Left lung (tissue), 10 donors: ENCODE results near the gene SQSTM1. TPM values are rescaled to one million over a fixed set of nuclear protein-coding genes. Genes with fewer than 3 reads are reported as not detected.

Experiments
- ATAC-seq: fragments of 200-7000 bp; cut with Tn5 transposase; one replicate; pipeline ENCODE4 v1.9.1; 2020; ENCODE audit warnings: moderate library complexity
- DNase-seq, 4 donors: peaks; one replicate each; pipeline ENCODE4 v3.0.0-alpha.2; 2013 to 2020
- H3K27ac ChIP-seq, 2 donors: fragments of 200-600 bp; sonication (generic) in 1 of 2; one replicate each; pipeline versions ENCODE4 v1.5.0 to v1.8.0; 2020 to 2021
- H3K27me3 ChIP-seq, 2 donors: fragments of 200-600 bp; sonication (generic) in 1 of 2; one replicate each; pipeline versions ENCODE4 v1.5.0 to v1.8.0; 2020 to 2021
- H3K36me3 ChIP-seq, 2 donors: fragments of 200-600 bp; sonication (generic) in 1 of 2; one replicate each; pipeline versions ENCODE4 v1.5.0 to v1.8.0; 2020 to 2021
- H3K4me1 ChIP-seq, 2 donors: fragments of 200-600 bp; one replicate each; pipeline ENCODE4 v1.8.0; 2021
- H3K4me3 ChIP-seq, 2 donors: fragments of 200-600 bp; sonication (generic) in 1 of 2; one replicate each; pipeline versions ENCODE4 v1.5.0 to v1.8.0; 2020 to 2021; ENCODE audit warnings: mild to moderate bottlenecking in 1 of 2
- H3K9me3 ChIP-seq, 2 donors: fragments of 200-600 bp; sonication (generic) in 1 of 2; one replicate each; pipeline versions ENCODE4 v1.5.0 to v1.8.0; 2020 to 2021
- CTCF ChIP-seq, 2 donors: fragments of 200-600 bp; sonication (generic) in 1 of 2; IDR thresholded peaks; one replicate each; pipeline versions ENCODE4 v1.5.0 to v1.8.0; 2021; ENCODE audit warnings: antibody characterized with exemption in 2 of 2
- intact Hi-C, 2 donors: fragments of 100-400 bp; cut with DNase I; formaldehyde crosslinking; loops; one replicate each; pipeline versions ENCODE4 v1.11.2 to v1.14.2; 2022
- polyA plus RNA-seq, 6 donors: library from polyadenylated mRNA; unstranded; fragments of 120-200 nt; gene quantifications; one replicate each; pipeline ENCODE4 v1.2.1, GENCODE V29; 2013; ENCODE audit not compliant: insufficient read length in 6 of 6
- total RNA-seq, 2 donors: library from RNA; stranded (reverse); fragmentation: NEBNext Ultra II Directional; extraction: Animal tissue kit (Norgen Biotek cat#: 25700); gene quantifications; one replicate each; pipeline ENCODE4 v1.2.1, GENCODE V29; 2021
- donor health status: DM: no; HTN: yes; CAD: no.
- donor health status: DM: no; HTN: no; CAD: no.

SQSTM1 gene
- total and polyA plus RNA-seq, 8 donors = 78.2 to 637 (median 95.6) TPM

DNA sequence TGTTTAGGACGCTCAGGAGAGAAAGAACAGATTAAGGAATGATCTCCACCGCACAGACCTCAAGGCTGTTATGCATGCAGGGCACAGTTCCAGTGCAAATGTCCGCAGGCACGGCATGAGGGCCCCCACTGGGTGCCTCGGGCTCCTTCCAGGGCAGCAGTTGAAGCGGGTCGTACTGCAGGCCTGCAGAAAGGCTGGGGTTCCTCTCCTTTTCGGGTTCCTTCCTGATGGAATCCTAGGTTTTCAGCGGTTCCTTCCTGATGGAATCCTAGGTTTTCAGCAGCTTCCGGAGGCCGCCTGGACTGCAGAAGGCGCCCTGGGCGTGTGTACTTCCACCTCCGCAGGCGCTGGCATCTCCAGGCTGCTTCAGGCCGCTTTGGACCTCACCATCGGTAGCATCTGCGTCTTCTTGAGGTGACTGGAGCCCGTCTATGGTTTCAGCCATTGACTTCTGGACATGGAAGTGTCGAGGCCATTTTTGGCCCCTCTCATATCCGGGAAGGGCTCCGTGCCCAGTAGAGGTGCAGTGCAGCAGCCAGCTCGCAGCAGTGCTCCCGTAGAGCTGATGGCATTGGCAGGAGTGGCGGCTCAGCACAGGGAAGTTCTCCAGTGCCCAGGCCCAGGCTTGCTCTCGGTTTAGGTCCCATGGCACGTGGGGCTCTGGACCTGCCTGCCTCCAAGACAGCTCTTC, 8.4 kb upstream of the SQSTM1 start:
- Histone ChIP-seq H3K9me3 (no peaks in the 10 kb centered on the region), H3K4me1 (peaks cover 0 to 25% of the 10 kb centered on the region in 2 donors), H3K36me3 (peaks cover 0 to 29% of the 10 kb centered on the region in 2 donors), H3K4me3 (no peak overlapping the region), H3K27me3 (no peaks in the 10 kb centered on the region), H3K27ac (no peak overlapping the region)
- ATAC-seq (no peak), DNase-seq (peak in 1 of 4 donors; percentile 55)
- intact Hi-C loops = no loop called here
- TF ChIP-seq CTCF (IDR thresholded peaks at IDR 0.05) = no peak

- Histone ChIP-seq H3K9me3 (no peaks in the 10 kb centered on the region), H3K27ac (no peak overlapping the region), H3K36me3 (peaks cover 0 to 29% of the 10 kb centered on the region in 2 donors), H3K27me3 (no peaks in the 10 kb centered on the region), H3K4me1 (peaks cover under 1 to 25% of the 10 kb centered on the region in 2 donors), H3K4me3 (no peak overlapping the region)
- no peak for TF ChIP-seq CTCF (IDR thresholded peaks at IDR 0.05)
- ATAC-seq = no peak
- intact Hi-C loops = no loop called here
- peak in 1 of 4 donors; percentile 30 for DNase-seq
Observed at GRCh38 chr5:179812997-179813607, 7.6 kb upstream of the SQSTM1 start.

DNA sequence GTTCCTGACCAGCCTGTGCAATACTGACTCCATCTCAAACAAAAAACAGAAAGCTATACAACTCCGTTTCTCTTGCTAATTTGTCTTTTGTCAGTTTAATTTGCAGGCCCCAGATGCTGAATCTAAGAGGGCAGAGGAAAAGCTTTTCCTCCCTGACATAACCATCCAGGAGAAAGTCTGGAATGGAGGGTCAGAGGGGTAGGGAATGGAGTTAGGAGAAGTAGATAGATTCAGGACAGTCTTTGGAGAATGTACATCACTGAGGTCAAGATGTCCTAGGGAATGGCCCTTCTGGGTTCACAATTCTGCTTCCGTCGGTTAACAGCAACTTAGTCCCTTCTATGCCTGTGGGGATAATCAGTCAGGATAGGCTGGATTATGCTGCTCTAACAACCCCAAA, 6.6 kb upstream of the SQSTM1 start:
- no peaks in the 10 kb centered on the region for H3K27me3 ChIP-seq

DNA sequence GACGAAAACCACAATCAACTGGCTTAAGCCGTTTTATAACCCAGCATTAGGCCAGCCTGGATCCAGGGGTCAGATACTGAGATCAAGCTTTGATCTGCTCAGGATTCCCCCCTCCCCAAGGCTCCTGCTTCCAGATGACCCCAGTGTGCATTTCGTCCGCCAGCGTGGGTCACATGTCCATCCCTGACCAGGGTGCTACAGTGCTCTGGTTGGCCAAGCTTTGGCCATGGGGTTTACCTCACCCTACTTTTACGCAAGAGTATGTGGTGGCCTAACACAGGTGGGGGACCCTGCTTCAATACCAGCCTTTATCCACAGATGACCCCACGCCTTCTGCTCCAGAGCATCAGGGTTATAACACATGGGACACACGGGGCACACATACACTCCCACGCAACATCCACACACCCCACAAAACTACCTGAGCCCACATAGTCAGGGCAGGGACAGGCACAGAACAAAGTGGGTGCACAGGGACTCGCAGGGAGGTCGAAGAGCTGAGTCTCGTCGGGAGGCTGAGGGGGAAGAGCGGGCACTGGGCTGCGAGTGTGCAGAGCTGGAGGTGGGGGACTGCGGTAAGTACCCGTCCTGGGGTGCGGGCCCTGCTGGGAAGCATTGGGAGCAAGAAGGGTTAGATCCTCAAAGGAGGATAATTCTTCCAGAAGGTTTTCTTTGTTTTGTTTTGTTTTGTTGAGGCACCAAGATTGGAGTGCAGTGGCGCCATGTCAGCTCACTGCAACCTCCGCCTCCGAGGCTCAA, 5.0 kb upstream of the SQSTM1 start:
- Histone ChIP-seq H3K4me3 (no peak overlapping the region), H3K27me3 (no peaks in the 10 kb centered on the region), H3K9me3 (no peaks in the 10 kb centered on the region), H3K27ac (no peak overlapping the region), H3K36me3 (peaks cover 0 to 29% of the 10 kb centered on the region in 2 donors), H3K4me1 (peaks cover 20 to 42% of the 10 kb centered on the region in 2 donors)
- ATAC-seq (no peak), DNase-seq (peak in 1 of 4 donors; percentile 58)
- intact Hi-C loops = no loop called here
- TF ChIP-seq CTCF (IDR thresholded peaks at IDR 0.05) = no peak

More for the DNA sequence above, 6.6 kb upstream of the SQSTM1 start:
- DNase-seq (no peak), ATAC-seq (no peak)
- TF ChIP-seq CTCF (IDR thresholded peaks at IDR 0.05) = no peak
- H3K27ac ChIP-seq = no peak overlapping the region
- peaks cover 0 to 29% of the 10 kb centered on the region in 2 donors for H3K36me3 ChIP-seq
- peaks cover 8 to 28% of the 10 kb centered on the region in 2 donors for H3K4me1 ChIP-seq
- intact Hi-C loops = no loop called here
- no peaks in the 10 kb centered on the region for H3K9me3 ChIP-seq
- H3K4me3 ChIP-seq = no peak overlapping the region

- ATAC-seq = no peak
- peaks cover 20 to 42% of the 10 kb centered on the region in 2 donors for H3K4me1 ChIP-seq
- intact Hi-C loops = no loop called here
- H3K9me3 ChIP-seq = no peaks in the 10 kb centered on the region
- no peaks in the 10 kb centered on the region for H3K27me3 ChIP-seq
- no peak for TF ChIP-seq CTCF (IDR thresholded peaks at IDR 0.05)
- peak overlapping the region; percentile 38 to 43 for H3K4me3 ChIP-seq
- peak in 2 of 4 donors; percentile 36 to 70 for DNase-seq
- no peak overlapping the region for H3K27ac ChIP-seq
- H3K36me3 ChIP-seq = peaks cover 0 to 29% of the 10 kb centered on the region in 2 donors
Observed at GRCh38 chr5:179816401-179816795, 4.3 kb upstream of the SQSTM1 start.
